Sigmoid colon (tissue), 4 donors: Measurements from ENCODE around the gene C4orf54.

ENCODE experiments used
- CTCF ChIP-seq, 4 experiments: fragments of 450-650 bp in 3 of 4; fragments of 200-600 bp in 1 of 4; IDR thresholded peaks; one replicate each; pipeline ENCODE4 v1.5.1; 2016 to 2019; ENCODE audit warnings: antibody characterized with exemption in 4 of 4, mild to moderate bottlenecking in 3 of 4, moderate library complexity in 2 of 4
- EP300 ChIP-seq, 4 donors: sonication (generic); formaldehyde crosslinking; IDR thresholded peaks; one replicate each; pipeline ENCODE4 v1.6.1; 2017; ENCODE audit warnings: antibody characterized with exemption in 4 of 4
- POLR2A ChIP-seq, 2 donors: fragments of 450-650 bp; IDR thresholded peaks; one replicate each; pipeline ENCODE4 v1.6.1; 2016; ENCODE audit warnings: antibody characterized with exemption in 2 of 2, mild to moderate bottlenecking in 2 of 2, moderate library complexity in 2 of 2
- POLR2AphosphoS5 ChIP-seq, 4 donors: sonication (generic); formaldehyde crosslinking; IDR thresholded peaks; one replicate each; pipeline ENCODE4 v1.6.1; 2017; ENCODE audit warnings: antibody characterized with exemption in 4 of 4

DNA sequence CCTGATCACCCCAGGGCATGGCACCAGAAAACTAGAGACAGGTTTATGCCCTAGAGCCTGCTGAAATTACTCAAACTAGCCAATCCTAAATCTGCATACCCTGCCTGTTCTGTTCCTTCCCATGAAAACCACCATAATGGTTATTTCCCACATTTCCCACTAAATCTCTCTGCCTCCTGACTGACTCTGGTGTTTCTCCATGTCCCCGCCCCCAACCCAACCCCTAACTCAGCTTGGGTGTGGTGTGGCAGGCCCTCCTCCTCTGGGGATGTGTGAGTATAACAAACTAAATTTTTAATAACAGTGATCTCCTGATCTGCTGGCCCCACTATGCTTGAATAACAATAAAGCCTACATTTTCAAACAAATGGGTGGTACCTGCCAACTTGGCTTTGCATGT is 35.5 kb upstream of the C4orf54 start:
- no peak for TF ChIP-seq POLR2AphosphoS5 (IDR thresholded peaks at IDR 0.05)
- no peak for TF ChIP-seq CTCF (IDR thresholded peaks at IDR 0.05)
- no peak for TF ChIP-seq EP300 (IDR thresholded peaks at IDR 0.05)
- TF ChIP-seq POLR2A (IDR thresholded peaks at IDR 0.05), result no peak
